GM18907 (cell line): ENCODE results near the gene ZNF738.

Source experiments
- ATAC-seq: cut with Tn5 transposase; IDR thresholded peaks from one replicate; pipeline ENCODE4 v1.9.1; 2021; ENCODE audit warnings: mild to moderate bottlenecking, moderate library complexity; ENCODE audit not compliant: unreplicated experiment

Gene ZNF738

GRCh38 chr19:21422244-21422643 is 63.4 kb downstream of the ZNF738 start:
- ATAC-seq: no peak

DNA sequence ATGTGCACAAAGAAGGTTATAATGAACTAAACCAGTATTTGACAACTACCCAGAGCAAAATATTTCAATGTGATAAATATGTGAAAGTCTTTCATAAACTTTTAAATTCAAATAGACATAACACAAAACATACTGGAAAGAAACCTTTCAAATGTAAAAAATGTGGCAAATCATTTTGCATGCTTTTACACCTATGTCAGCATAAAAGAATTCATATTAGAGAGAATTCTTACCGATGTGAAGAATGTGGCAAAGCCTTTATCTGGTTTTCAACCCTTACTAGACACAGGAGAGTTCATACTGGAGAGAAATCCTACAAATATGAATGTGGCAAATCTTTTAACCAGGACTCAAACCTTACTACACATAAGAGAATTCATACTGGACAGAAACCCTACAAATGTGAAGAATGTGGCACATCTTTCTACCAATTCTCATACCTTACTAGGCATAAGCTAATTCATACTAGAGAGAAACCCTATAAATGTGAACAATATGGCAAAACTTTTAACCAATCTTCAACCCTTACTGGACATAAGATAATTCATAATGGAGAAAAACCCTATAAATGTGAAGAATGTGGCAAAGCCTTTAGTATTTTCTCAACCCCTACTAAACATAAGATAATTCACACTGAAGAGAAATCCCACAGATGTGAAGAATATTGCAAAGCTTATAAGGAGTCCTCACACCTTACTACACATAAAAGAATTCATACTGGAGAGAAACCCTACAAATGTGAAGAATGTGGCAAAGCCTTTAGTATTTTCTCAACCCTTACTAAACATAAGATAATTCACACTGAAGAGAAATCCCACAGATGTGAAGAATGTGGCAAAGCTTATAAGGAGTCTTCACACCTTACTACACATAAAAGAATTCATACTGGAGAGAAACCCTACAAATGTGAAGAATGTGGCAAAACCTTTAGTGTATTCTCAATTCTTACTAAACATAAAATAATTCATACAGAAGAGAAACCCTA is 64.5 kb downstream of the ZNF738 start:
- no peak for ATAC-seq
